Loucy (cell line): ENCODE measurements around the gene TUT4.

ENCODE experiments used
- H2AFZ ChIP-seq: fragments of 200-600 bp; sonication (generic); 2 replicates; pipeline ENCODE4 v1.6.0; 2016; ENCODE audit warnings: antibody characterized with exemption, mild to moderate bottlenecking, low read length, moderate library complexity
- H3F3A ChIP-seq: fragments of 200-600 bp; 2 replicates; pipeline ENCODE4 v1.6.0; 2016; ENCODE audit warnings: antibody characterized with exemption, low read depth, mild to moderate bottlenecking
- H3K27me3 ChIP-seq: fragments of 200-600 bp; sonication (generic); 2 replicates; pipeline ENCODE4 v1.6.1; 2014; ENCODE audit warnings: low read length, mild to moderate bottlenecking; ENCODE audit not compliant: insufficient read depth, poor library complexity, severe bottlenecking
- H3K36me3 ChIP-seq: fragments of 200-600 bp; sonication (generic); 2 replicates; pipeline ENCODE4 v1.6.1; 2016; ENCODE audit warnings: low read length; ENCODE audit not compliant: insufficient read depth
- H3K4me1 ChIP-seq: fragments of 200-600 bp; sonication (generic); 2 replicates; pipeline ENCODE4 v1.5.1; 2014; ENCODE audit warnings: low read length, mild to moderate bottlenecking; ENCODE audit not compliant: insufficient read depth, poor library complexity, severe bottlenecking
- H3K4me2 ChIP-seq: fragments of 200-600 bp; sonication (generic); 2 replicates; pipeline ENCODE4 v1.6.0; 2014; ENCODE audit warnings: antibody characterized with exemption, low read length, low read depth, mild to moderate bottlenecking; ENCODE audit not compliant: poor library complexity, severe bottlenecking
- H3K4me3 ChIP-seq: fragments of 200-600 bp; sonication (generic); 2 replicates; pipeline ENCODE4 v1.5.1; 2014; ENCODE audit warnings: low read length, mild to moderate bottlenecking, mixed read lengths; ENCODE audit not compliant: poor library complexity, severe bottlenecking
- H3K79me2 ChIP-seq: fragments of 200-600 bp; sonication (generic); 2 replicates; pipeline ENCODE4 v1.6.1; 2014; ENCODE audit warnings: low read length; ENCODE audit not compliant: insufficient read depth
- H3K9ac ChIP-seq: fragments of 200-600 bp; sonication (generic); 2 replicates; pipeline ENCODE4 v1.6.0; 2014; ENCODE audit warnings: mild to moderate bottlenecking, low read depth, low read length, moderate library complexity; ENCODE audit not compliant: poor library complexity, severe bottlenecking
- H3K9me2 ChIP-seq: fragments of 200-600 bp; sonication (generic); replicated peaks from 2 replicates; pipeline ENCODE4 v1.6.1; 2016; ENCODE audit warnings: low read depth, low read length, mixed read lengths
- H3K9me3 ChIP-seq: fragments of 200-600 bp; sonication (generic); 2 replicates; pipeline ENCODE4 v1.6.1; 2014; ENCODE audit warnings: mild to moderate bottlenecking, antibody characterized with exemption, low read length, low read depth; ENCODE audit not compliant: insufficient read depth
- H4K20me1 ChIP-seq: fragments of 200-600 bp; sonication (generic); 2 replicates; pipeline ENCODE4 v1.6.0; 2014; ENCODE audit warnings: antibody characterized with exemption, low read length, mild to moderate bottlenecking; ENCODE audit not compliant: insufficient read depth, poor library complexity, severe bottlenecking
- EZH2phosphoT487 ChIP-seq: fragments of 200-600 bp; IDR thresholded peaks from 2 replicates; pipeline ENCODE4 v1.6.1; 2018; ENCODE audit warnings: antibody characterized with exemption, mild to moderate bottlenecking, moderate library complexity, borderline replicate concordance
- TF ChIP-seq, protein P1 (sequence below): fragments of 200-600 bp; sonication (generic); conservative IDR thresholded peaks from 2 replicates; pipeline ENCODE4 v1.5.1; 2014; ENCODE audit warnings: mild to moderate bottlenecking, antibody characterized with exemption, low read length

TUT4 gene

DNA sequence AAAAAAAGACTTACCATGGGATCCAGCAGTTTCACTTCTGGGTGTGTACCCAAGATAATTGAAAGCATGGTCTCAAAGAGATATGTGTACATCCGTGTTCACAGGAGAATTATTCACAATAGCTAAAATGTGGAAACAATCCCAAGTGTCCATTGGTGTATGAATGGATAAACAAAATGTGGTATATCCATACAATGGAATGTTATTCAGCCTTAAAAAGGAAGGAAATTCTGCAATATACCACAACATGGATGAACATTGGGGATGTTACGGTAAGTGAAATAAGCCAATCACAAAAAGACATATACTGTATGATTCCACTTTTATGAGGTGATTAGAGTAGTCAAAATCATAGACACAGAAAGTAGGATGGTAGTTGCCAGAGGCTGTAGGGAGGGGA, 7.0 kb upstream of the TUT4 start:
- no peaks in the 10 kb centered on the region for H3K9me3 ChIP-seq
- no peaks in the 10 kb centered on the region for H3F3A ChIP-seq
- H3K36me3 ChIP-seq = no peaks in the 10 kb centered on the region
- H4K20me1 ChIP-seq = no peaks in the 10 kb centered on the region
- no peak overlapping the region for H2AFZ ChIP-seq
- H3K4me2 ChIP-seq = no peak overlapping the region
- peaks cover 4% of the 10 kb centered on the region; the same call in 1 of the 2 replicates for H3K79me2 ChIP-seq
- no peak overlapping the region for H3K9ac ChIP-seq
- no peaks in the 10 kb centered on the region for H3K27me3 ChIP-seq
- H3K4me1 ChIP-seq = peaks cover 4% of the 10 kb centered on the region
- no peaks in the 10 kb centered on the region for H3K9me2 ChIP-seq
- no peak overlapping the region for H3K4me3 ChIP-seq
- TF ChIP-seq EZH2phosphoT487 = no peak
- TF ChIP-seq, protein P1, sequence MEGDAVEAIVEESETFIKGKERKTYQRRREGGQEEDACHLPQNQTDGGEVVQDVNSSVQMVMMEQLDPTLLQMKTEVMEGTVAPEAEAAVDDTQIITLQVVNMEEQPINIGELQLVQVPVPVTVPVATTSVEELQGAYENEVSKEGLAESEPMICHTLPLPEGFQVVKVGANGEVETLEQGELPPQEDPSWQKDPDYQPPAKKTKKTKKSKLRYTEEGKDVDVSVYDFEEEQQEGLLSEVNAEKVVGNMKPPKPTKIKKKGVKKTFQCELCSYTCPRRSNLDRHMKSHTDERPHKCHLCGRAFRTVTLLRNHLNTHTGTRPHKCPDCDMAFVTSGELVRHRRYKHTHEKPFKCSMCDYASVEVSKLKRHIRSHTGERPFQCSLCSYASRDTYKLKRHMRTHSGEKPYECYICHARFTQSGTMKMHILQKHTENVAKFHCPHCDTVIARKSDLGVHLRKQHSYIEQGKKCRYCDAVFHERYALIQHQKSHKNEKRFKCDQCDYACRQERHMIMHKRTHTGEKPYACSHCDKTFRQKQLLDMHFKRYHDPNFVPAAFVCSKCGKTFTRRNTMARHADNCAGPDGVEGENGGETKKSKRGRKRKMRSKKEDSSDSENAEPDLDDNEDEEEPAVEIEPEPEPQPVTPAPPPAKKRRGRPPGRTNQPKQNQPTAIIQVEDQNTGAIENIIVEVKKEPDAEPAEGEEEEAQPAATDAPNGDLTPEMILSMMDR = no peak

DNA sequence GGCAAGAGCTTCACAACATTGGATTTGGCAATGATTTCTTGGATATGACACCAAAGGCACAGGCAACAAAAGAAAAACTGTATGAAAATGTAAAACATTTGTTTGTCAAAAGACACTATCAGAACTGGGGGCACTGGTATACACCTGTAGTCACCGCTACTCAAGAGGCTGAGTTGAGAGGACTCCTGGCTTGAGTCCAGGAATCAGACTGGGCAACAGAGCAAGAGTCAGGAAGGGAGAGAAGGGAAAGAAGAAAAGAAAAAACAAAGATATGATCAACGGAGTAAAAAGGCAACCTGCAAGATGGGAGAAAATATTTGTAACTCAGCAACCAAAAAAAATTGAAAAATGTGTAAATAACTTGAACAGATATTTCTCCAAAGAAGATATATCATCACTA, 6.0 kb upstream of the TUT4 start:
- Histone ChIP-seq H3F3A (no peaks in the 10 kb centered on the region), H3K4me1 (peaks cover 13% of the 10 kb centered on the region), H4K20me1 (no peaks in the 10 kb centered on the region), H3K9me2 (no peaks in the 10 kb centered on the region), H3K9ac (no peak overlapping the region), H3K79me2 (peaks cover 14% of the 10 kb centered on the region), H3K4me3 (no peak overlapping the region), H3K4me2 (no peak overlapping the region), H3K27me3 (no peaks in the 10 kb centered on the region), H3K36me3 (no peaks in the 10 kb centered on the region), H3K9me3 (no peaks in the 10 kb centered on the region), H2AFZ (no peak overlapping the region)
- TF ChIP-seq, protein P1 = no peak
- no peak for TF ChIP-seq EZH2phosphoT487

DNA sequence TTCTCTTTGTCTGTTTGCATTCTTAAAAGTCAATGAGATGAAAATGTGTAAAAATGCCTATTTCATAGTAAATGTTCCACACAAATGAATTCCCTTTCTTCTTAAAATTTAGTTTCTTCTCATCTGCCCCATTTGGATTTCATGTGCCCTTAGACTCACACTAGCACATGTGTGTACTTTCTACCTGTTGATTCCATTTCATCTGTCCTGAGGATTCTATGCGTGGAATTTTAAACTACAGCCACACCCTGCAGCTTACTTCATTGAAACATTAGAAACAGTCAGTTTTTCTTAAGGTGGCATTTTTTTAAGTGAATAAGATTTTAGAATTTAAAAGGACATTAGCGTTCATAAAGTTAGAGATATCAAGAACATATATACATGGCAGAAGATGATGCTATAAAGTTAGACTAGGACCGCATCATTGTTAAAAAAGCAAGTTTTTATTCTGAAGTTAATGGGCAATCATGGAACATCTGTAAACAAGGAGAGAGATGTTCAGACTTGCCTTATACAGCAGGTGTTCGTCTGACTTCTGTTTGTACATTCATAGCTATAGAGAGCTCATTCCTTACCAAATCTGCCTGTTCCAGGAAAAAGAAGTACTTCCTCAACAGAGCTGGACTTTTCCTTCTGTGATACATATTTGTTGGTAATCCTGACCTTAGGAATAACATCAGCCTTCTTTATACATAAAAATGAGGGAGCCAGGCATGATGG, 3.9 kb upstream of the TUT4 start:
- Histone ChIP-seq H3K79me2 (peaks cover 29% of the 10 kb centered on the region), H3K27me3 (no peaks in the 10 kb centered on the region), H3K4me3 (no peak overlapping the region), H2AFZ (no peak overlapping the region), H3K4me2 (no peak overlapping the region), H3K9me2 (no peaks in the 10 kb centered on the region), H3K4me1 (peaks cover 19% of the 10 kb centered on the region), H3K9ac (no peak overlapping the region), H3F3A (no peaks in the 10 kb centered on the region), H4K20me1 (peaks cover 8% of the 10 kb centered on the region), H3K9me3 (no peaks in the 10 kb centered on the region), H3K36me3 (no peaks in the 10 kb centered on the region)
- TF ChIP-seq, protein P1 = no peak
